K562 (cell line): Measurements from ENCODE around the gene IBA57. TPM values are rescaled to one million over a fixed set of nuclear protein-coding genes. Genes with fewer than 3 reads are reported as not detected.

Experiments
- BACH1 ChIP-seq: fragments of 200-800 bp; sonication (Bioruptor generic); IDR thresholded peaks from 2 replicates; pipeline ENCODE4 v1.6.1; 2016; ENCODE audit warnings: missing genetic modification characterization, missing compliant biosample characterization
- CBX3 ChIP-seq, 2 experiments: IDR thresholded peaks; 1 replicate in 1 of 2; 2 replicates in 1 of 2; pipeline ENCODE4 v1.6.1; 2012; ENCODE audit warnings: inconsistent platforms in 2 of 2, low read length in 2 of 2, borderline replicate concordance in 1 of 2, control low read depth in 1 of 2
- CHD2 ChIP-seq: IDR thresholded peaks from 2 replicates; pipeline ENCODE4 v1.6.1; 2011; ENCODE audit warnings: low read depth, low read length
- EWSR1 ChIP-seq: fragments of 450-650 bp; IDR thresholded peaks from 2 replicates; pipeline ENCODE4 v1.6.1; 2018; ENCODE audit warnings: borderline replicate concordance, mild to moderate bottlenecking, low read depth, moderate library complexity; ENCODE audit not compliant: partially characterized antibody
- FUS ChIP-seq: fragments of 200-400 bp; formaldehyde crosslinking; optimal IDR thresholded peaks from 2 replicates; pipeline ENCODE3; 2017; ENCODE audit warnings: low read depth, low read length
- MTA3 ChIP-seq: fragments of 450-650 bp; formaldehyde crosslinking; IDR thresholded peaks from 2 replicates; pipeline ENCODE4 v1.6.1; 2017; ENCODE audit warnings: mild to moderate bottlenecking, borderline replicate concordance
- PHTF2 ChIP-seq: fragments of 250-450 bp; sonication (Bioruptor Pico); IDR thresholded peaks from 2 replicates; pipeline ENCODE4 v1.5.0; 2021; ENCODE audit warnings: mild to moderate bottlenecking
- POLR2AphosphoS2 ChIP-seq: IDR thresholded peaks from 2 replicates; pipeline ENCODE4 v1.6.1; 2012; ENCODE audit warnings: low read length, improper control_type of control experiment
- RB1 ChIP-seq: fragments of 450-650 bp; IDR thresholded peaks from 2 replicates; pipeline ENCODE4 v1.6.1; 2017; ENCODE audit warnings: low read depth, mild to moderate bottlenecking
- SRSF9 ChIP-seq: fragments of 200-400 bp; formaldehyde crosslinking; IDR thresholded peaks from 2 replicates; pipeline ENCODE4 v1.6.1; 2017; ENCODE audit warnings: low read depth, low read length, borderline replicate concordance
- TFAM ChIP-seq: fragments of 250-450 bp; sonication (Bioruptor Pico); conservative IDR thresholded peaks from 2 replicates; pipeline ENCODE4 v1.5.0; 2021; ENCODE audit warnings: mild to moderate bottlenecking, moderate library complexity
- ZNF707 ChIP-seq: fragments of 250-450 bp; sonication (Bioruptor Pico); conservative IDR thresholded peaks from 2 replicates; pipeline ENCODE4 v1.8.0; 2022; ENCODE audit warnings: inconsistent platforms, mild to moderate bottlenecking, moderate library complexity
- ZNF766 ChIP-seq: fragments of 200-800 bp; sonication (Bioruptor generic); conservative IDR thresholded peaks from 2 replicates; pipeline ENCODE4 v1.6.1; 2016; ENCODE audit warnings: missing genetic modification characterization, missing compliant biosample characterization
- ZSCAN29 ChIP-seq: fragments of 450-650 bp; IDR thresholded peaks from 2 replicates; pipeline ENCODE4 v1.6.1; 2017
- polyA plus RNA-seq, 8 experiments: library from polyadenylated mRNA; depleted of rRNA in 4 of 8; stranded (reverse) in 5 of 8; unstranded in 3 of 8; fragments of >200 nt; fragmentation: Nextera tagmentation in 2 of 8; fragmentation: Illumina TruSeq in 1 of 8; extraction: Ambion mirVana in 2 of 8; extraction: Trizol in 1 of 8; gene quantifications; 2 replicates each; pipeline versions ENCODE4 v1.2.1 to v1.2.3, GENCODE V29; 2011 to 2014; ENCODE audit warnings: inconsistent platforms in 1 of 8, missing spikeins in 1 of 8
- total RNA-seq, 7 experiments: library from RNA; depleted of rRNA in 6 of 7; stranded (reverse); fragments of >200 nt in 6 of 7; fragmentation: Illumina TruSeq in 2 of 7; extraction: Trizol in 2 of 7; gene quantifications; 2 replicates each; pipeline versions ENCODE4 v1.2.1 to v1.2.3, GENCODE V29; 2011 to 2021; ENCODE audit warnings: low replicate concordance in 1 of 7
- TF ChIP-seq, protein P1 (sequence below): IDR thresholded peaks from 2 replicates; pipeline ENCODE4 v1.6.1; 2016; ENCODE audit warnings: missing genetic modification characterization, missing compliant biosample characterization
- TF ChIP-seq, protein P2 (sequence below): fragments of 250-450 bp; sonication (Bioruptor Pico); IDR thresholded peaks from 2 replicates; pipeline ENCODE4 v1.8.0; 2022; ENCODE audit warnings: inconsistent platforms
- TF ChIP-seq, protein P3 (sequence below): fragments of 250-450 bp; sonication (Bioruptor Pico); IDR thresholded peaks from 2 replicates; pipeline ENCODE4 v1.4.0; 2020
- TF ChIP-seq, protein P4 (sequence below): IDR thresholded peaks from 3 replicates; pipeline ENCODE4 v1.6.1; 2011; ENCODE audit warnings: borderline replicate concordance, mild to moderate bottlenecking, moderate library complexity; ENCODE audit not compliant: insufficient read length; ENCODE audit errors: extremely low read depth
- TF ChIP-seq, protein P5 (sequence below): IDR thresholded peaks from 3 replicates; pipeline ENCODE4 v1.6.1; 2011; ENCODE audit warnings: borderline replicate concordance, mild to moderate bottlenecking; ENCODE audit not compliant: insufficient read length, insufficient read depth

IBA57 gene
- total and polyA plus RNA-seq, 9 of the 15 experiments (the other 6 are each of a cell fraction or from before 2014, with no cell fraction given), result 0.77 to 15.5 (median 2.7) TPM

DNA sequence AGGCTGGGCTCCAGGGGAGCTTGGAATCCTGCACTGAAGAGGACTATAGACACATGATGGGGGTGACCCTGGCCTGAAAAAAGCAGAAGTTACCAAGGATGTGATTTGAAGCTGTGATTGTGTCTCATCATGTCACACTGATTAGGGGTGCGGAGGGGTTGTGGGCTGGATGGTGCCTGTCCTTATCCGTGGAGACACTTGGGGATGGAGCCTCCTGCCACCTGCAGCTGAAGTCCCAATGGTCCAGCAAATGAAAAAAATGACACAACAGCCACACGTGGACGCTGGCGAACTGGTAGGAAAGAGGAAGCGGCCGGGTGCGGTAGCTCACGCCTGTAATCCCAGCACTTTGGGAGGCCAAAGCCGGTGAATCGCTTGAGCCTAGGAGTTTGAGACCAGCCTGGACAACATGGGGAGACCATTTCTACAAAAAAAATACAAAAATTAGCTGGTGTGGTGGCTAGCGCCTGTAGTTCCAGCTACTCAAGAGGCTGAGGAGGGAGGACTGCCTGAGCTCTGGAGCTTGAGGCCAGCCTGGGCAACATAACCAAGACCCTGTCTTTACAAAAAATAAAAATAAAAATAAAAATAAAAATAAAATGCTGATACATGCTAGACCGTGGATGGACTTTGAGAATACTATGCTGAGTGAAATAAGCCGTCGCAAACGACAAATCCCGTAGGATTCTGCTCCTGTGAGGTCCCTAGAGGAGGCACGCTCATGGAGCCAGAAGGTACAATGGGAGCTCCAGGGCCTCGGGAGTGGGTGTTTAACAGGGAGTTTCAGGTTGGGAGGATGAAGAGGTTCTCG lies 838 bp upstream of the IBA57 start (continued):
- TF ChIP-seq, protein P1, sequence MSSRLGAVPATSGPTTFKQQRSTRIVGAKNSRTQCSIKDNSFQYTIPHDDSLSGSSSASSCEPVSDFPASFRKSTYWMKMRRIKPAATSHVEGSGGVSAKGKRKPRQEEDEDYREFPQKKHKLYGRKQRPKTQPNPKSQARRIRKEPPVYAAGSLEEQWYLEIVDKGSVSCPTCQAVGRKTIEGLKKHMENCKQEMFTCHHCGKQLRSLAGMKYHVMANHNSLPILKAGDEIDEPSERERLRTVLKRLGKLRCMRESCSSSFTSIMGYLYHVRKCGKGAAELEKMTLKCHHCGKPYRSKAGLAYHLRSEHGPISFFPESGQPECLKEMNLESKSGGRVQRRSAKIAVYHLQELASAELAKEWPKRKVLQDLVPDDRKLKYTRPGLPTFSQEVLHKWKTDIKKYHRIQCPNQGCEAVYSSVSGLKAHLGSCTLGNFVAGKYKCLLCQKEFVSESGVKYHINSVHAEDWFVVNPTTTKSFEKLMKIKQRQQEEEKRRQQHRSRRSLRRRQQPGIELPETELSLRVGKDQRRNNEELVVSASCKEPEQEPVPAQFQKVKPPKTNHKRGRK (tag), result no peak; the same call in 1 of the 2 replicates
- TF ChIP-seq, protein P2, sequence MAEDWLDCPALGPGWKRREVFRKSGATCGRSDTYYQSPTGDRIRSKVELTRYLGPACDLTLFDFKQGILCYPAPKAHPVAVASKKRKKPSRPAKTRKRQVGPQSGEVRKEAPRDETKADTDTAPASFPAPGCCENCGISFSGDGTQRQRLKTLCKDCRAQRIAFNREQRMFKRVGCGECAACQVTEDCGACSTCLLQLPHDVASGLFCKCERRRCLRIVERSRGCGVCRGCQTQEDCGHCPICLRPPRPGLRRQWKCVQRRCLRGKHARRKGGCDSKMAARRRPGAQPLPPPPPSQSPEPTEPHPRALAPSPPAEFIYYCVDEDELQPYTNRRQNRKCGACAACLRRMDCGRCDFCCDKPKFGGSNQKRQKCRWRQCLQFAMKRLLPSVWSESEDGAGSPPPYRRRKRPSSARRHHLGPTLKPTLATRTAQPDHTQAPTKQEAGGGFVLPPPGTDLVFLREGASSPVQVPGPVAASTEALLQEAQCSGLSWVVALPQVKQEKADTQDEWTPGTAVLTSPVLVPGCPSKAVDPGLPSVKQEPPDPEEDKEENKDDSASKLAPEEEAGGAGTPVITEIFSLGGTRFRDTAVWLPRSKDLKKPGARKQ (CRISPR knock-in tag), result no peak
- TF ChIP-seq POLR2AphosphoS2 (no peak), CHD2 (no peak), SRSF9 (no peak), BACH1 (tag) (no peak), ZSCAN29 (no peak), ZNF766 (CRISPR knock-in tag) (no peak), TFAM (CRISPR knock-in tag) (no peak), MTA3 (peak; percentile 36; the same call in 1 of the 2 replicates), PHTF2 (CRISPR knock-in tag) (no peak), EWSR1 (no peak), CBX3 (IDR thresholded peaks at IDR 0.05; ENCODE audit: borderline replicate concordance in 1 of 2, low read length in 2 of 2) (no peak), ZNF707 (no peak), FUS (no peak), RB1 (no peak)
- TF ChIP-seq, protein P3, sequence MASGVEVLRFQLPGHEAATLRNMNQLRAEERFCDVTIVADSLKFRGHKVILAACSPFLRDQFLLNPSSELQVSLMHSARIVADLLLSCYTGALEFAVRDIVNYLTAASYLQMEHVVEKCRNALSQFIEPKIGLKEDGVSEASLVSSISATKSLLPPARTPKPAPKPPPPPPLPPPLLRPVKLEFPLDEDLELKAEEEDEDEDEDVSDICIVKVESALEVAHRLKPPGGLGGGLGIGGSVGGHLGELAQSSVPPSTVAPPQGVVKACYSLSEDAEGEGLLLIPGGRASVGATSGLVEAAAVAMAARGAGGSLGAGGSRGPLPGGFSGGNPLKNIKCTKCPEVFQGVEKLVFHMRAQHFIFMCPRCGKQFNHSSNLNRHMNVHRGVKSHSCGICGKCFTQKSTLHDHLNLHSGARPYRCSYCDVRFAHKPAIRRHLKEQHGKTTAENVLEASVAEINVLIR (CRISPR knock-in tag), result no peak
- TF ChIP-seq, protein P4, sequence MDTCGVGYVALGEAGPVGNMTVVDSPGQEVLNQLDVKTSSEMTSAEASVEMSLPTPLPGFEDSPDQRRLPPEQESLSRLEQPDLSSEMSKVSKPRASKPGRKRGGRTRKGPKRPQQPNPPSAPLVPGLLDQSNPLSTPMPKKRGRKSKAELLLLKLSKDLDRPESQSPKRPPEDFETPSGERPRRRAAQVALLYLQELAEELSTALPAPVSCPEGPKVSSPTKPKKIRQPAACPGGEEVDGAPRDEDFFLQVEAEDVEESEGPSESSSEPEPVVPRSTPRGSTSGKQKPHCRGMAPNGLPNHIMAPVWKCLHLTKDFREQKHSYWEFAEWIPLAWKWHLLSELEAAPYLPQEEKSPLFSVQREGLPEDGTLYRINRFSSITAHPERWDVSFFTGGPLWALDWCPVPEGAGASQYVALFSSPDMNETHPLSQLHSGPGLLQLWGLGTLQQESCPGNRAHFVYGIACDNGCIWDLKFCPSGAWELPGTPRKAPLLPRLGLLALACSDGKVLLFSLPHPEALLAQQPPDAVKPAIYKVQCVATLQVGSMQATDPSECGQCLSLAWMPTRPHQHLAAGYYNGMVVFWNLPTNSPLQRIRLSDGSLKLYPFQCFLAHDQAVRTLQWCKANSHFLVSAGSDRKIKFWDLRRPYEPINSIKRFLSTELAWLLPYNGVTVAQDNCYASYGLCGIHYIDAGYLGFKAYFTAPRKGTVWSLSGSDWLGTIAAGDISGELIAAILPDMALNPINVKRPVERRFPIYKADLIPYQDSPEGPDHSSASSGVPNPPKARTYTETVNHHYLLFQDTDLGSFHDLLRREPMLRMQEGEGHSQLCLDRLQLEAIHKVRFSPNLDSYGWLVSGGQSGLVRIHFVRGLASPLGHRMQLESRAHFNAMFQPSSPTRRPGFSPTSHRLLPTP, result no peak
- TF ChIP-seq, protein P5, sequence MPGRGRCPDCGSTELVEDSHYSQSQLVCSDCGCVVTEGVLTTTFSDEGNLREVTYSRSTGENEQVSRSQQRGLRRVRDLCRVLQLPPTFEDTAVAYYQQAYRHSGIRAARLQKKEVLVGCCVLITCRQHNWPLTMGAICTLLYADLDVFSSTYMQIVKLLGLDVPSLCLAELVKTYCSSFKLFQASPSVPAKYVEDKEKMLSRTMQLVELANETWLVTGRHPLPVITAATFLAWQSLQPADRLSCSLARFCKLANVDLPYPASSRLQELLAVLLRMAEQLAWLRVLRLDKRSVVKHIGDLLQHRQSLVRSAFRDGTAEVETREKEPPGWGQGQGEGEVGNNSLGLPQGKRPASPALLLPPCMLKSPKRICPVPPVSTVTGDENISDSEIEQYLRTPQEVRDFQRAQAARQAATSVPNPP, result no peak
